GM21528 (cell line): ENCODE data around the gene SORCS1.
"Not testable (repeated sequence)": the region's sequence is repeated elsewhere in the genome, so short reads cannot be mapped to it uniquely, and the experiment has no call there.

ENCODE experiments used
- ATAC-seq: cut with Tn5 transposase; IDR thresholded peaks from one replicate; pipeline ENCODE4 v1.9.1; 2021; ENCODE audit warnings: mild to moderate bottlenecking, moderate library complexity; ENCODE audit not compliant: unreplicated experiment, low FRiP score

The SORCS1 gene

DNA sequence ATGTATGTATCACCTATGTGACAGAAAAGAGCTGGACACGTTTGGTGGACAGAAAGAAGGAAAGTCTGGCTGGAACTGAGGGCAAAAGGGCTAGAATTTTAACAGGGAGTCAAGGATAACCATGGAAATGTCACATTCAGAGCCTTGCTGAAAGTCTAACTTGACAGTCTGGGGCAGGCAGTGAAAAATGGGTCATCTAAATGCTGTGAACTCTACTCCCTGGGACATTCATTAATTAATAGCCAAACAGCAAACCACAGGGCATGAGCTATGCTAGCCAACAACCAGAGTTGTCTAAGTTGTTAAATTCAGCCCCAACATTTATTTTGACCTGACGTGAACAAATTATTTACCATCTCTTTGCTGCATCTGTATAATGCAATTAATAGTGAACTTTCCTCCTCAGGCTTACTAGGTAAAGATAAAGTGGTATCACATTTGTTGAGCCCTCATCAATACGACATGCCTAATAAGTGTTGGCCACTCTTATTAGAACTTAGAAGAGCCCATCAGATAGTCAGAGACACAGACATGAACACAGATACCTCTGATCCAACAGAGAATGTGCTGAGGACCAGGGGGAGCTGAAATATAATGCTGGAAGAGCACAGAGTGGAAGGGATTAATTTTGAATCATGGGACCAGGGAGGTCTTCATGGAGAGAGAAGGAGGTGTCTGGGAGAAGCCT lies 109.9 kb downstream of the SORCS1 start:
- no peak for ATAC-seq

DNA sequence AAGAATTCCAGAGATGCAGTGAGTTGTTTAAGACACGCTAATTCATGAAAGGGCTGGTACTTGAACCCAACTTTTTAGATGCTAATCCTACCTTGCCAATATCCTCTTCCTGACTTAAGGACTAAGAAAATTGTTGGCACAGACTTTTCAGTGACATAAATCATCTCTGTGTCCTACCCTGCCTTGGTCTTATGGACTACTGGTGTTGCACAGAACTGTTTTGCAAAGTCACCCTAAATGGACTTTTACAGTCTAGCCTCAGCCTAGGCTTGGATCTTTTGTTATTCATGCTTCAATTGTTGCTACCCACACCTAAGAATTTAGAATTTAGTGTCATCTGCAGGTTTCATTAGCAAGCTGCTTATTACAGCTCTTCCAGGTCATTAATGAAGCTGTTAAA lies 112.7 kb downstream of the SORCS1 start:
- ATAC-seq = no peak

DNA sequence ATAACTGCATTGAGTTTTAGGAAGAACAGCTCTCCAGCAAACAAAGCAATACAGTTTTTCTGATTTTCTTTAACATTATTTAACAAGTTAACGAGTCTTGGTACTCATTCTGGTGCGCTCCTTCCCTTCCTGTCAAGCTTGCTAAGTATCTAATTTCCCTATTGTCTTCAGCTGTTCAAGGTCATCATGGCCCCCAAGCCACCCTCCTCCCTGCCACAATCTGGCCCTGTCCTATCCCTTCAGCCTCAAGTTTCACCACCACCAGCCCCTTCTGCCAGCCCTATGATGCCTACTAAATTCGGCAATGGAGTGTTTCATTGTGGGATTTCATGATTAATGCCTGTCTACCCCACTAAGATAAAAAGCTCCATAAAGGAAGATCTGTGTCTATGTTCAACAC lies 121.0 kb downstream of the SORCS1 start:
- ATAC-seq = no peak

DNA sequence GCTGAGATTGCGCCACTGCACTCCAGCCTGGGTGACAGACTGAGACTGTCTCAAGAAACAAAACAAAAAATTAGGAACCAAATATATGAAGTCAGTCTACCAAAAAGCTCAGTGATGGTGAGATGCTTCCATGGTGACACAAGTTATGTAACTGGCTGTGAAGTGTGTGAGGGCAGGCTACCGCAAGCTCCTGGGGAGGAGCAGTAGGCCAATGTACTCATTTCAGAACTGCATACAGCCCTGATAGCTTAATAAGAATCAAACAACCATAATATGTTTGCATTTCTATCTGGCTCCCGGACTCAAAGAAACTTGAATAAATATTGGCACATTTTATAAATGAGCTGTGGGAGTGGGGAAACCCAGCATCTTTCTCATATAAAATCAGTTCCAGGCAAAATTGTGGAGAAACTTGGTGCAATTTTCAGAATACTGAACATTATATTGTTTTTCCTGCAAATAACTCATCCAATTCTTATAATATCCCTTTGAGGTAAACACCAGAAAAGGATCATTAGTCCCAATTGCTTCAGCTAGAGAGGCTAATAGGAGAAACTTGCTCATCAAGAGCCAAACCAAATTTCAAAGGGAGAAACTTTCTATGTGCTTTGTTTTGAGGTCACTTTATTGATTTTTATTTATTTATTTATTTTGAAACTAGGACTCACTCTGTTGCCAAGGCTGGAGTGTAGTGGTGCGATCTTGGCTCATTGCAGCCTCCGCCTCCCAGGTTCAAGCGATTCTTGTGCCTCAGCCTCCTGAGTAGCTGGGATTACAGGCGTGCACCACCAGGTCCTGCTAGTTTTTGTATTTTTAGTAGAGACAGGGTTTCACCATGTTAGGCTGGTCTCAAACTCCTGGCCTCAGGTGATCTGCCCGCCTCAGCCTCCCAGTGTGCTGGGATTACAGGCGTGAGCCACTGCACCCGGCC lies 127.0 kb downstream of the SORCS1 start:
- no peak for ATAC-seq

DNA sequence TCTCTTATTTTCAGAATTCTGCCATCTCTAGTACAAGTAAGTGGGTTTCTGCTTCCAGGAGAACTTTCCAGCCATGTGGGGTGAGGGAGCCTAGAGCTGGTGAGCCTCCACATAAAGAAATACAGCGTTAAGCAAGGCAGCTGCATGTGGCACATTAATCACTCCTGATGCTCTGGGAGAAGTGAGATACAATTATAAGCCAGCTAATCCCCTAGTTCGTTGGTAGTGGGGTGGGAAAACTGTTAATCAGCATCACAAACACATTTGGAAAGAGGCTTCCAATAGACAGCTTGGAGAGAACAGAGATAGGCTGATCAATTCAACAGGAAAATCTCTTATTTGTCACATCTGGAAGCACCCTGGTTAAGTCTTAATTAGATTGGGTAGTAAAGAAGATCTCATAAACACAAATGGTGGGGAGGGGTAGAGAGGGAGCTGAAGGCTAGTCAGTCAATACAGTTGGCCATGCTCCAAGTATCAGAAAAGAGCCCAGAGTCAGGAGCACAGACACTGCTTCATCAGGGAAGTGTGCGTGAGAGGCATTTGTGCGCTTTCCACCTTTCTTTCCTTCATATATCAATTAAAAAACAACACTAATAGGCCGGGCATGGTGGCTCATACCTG lies 130.6 kb downstream of the SORCS1 start:
- ATAC-seq = no peak

DNA sequence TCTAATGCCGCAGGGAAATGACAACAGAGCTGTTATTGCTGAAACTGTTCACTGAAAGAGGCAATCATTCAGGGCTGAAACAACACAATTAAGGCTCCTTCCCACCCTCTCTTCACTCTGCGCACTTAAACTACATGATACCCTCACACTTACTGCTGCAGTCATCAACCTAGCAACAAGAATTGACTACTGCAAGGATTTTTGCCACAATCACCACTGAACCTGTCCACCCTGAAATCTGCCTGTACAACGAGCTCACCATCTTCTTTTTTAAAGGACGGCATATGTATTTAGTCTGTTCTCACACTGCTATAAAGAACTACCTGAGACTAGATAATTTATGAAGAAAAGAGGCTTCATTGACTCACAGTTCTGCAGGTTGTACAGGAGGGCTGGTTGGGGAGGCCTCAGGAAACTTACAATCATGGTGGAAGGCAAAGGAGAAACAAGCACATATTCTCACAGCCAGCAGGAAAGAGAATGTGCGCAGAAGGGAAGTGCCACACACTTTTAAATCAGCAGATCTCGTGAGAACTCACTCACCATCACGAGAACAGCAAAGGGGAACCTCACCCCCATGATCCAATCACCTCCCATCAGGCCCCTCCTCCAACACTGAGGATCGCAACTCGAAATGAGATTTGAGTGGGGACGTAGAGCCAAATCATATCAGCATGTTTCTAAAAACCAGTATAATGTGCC lies 131.7 kb downstream of the SORCS1 start:
- ATAC-seq = no peak

DNA sequence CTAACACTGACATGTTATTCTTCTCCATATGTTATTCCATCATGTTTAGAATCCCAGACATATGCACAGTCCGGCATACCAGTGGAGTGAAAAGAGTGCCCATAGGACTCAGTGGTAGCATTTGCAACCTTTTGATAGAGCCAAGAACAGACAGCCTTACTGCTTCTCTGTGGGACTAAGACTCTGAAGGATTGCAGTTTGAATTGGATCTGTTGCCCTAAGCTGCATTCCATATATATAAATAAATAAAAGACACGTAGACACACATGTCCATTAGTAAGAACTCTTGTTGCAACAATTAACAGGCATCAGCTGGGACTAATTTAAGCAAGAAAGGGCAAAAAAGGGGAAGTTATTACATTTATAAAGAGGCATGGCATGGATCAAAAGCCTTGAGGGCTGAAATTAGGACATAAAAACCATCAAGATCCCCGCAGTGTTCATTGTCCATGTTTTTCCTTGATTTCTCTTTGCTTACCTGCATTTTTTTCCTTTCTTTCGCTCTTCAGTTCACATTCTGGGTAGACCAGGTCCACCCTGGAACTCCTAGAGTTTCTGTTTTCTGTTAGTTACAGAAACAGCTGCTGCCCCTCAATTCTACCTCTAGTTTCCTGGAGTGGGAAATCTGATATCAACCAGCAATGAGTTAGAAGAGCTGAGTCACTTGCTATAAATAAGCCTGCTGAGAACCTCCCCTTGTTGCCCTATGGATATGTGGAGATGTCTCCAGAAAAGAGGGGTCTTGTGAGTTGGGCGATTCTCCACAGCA lies 132.4 kb downstream of the SORCS1 start:
- no peak for ATAC-seq

DNA sequence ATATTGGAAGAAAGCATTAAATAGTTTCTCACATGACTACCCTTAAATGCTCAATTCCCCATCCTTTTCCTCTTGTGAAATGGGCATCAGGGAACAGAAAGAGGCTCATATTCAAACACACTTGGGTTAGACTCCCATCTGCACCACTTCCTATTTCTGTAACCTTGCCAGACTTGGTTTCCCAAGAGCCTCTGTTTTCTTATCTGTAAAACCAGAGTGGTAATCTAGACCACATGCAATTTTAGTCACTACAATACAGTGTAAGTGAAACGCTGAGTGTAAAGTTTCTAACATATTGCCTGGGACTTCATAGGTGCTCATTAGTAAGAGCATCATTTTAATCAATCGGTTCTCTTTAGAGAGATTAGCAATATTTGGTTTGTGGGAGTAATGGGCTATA lies 136.3 kb downstream of the SORCS1 start:
- no peak for ATAC-seq

DNA sequence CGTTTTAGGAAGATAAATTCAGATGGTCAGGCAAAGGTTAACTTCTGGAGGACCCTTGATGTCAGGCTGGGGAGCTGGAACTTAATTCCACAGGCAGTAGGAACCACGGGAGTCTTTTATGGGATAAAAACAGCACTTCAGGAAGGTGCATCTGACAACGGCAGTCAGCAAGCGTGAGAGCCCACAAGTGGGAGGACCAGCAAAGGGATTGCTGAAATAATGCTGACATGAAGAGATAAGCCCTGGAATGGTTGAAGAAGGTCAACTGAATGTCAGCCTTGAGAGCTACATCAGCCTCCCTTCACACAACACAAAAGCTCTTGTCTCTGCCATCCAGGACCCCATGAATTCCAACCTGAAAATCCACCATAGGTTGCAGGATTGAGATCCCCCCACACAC lies 138.8 kb downstream of the SORCS1 start:
- ATAC-seq = no peak

DNA sequence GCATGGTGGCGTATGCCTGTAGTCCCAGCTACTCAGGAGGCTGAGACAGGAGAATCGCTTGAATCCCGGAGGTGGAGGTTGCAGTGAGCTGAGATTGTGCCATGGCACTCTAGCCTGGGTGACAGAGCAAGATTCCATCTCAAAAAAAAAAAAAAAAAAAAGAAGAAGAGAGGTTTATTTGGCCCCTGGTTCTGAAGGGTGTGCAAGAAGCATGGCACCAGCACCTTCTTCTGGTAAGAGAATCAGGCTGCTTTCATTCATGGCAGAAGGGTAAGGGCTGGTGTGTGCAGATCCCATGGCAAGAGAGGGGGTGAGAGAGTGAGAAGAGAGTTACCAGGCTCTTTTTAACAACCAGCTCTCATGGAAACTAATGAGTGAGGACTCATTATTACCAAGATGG lies 140.5 kb downstream of the SORCS1 start:
- not testable (repeated sequence) for ATAC-seq

DNA sequence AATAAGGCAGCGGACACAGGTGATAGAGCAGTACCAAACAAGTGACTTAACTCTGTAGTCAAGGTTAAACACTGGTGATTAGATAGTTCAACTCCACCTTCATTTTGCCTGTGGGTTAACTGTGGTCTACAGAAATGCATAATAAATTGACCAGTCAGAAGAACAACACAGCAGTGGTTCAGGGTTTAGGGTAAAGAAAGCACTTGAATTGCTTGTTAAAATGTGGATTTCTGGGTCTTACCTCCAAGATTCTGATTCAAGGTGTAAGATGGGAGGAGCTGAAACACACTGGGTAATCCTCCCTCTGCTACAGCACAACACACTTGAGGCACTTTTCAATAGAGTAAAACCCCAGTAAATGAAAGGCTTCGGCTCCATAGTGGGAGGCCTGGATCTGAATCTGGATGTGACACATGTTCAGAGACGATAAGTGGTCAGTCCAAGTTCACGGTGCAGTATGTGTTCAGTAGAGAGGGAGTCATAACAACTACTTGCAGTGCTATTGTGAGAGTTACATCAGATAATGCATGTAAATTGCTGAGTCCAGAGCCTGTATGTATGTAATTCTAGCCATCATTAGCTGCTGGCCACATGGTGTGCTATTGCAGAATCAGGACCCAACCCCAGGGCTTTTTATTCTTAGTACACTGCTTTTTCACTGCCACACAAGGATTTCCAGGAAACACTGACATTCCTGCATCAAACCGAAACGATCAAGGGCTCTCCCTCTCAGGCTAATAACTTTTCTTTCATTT lies 141.7 kb downstream of the SORCS1 start:
- ATAC-seq = no peak

DNA sequence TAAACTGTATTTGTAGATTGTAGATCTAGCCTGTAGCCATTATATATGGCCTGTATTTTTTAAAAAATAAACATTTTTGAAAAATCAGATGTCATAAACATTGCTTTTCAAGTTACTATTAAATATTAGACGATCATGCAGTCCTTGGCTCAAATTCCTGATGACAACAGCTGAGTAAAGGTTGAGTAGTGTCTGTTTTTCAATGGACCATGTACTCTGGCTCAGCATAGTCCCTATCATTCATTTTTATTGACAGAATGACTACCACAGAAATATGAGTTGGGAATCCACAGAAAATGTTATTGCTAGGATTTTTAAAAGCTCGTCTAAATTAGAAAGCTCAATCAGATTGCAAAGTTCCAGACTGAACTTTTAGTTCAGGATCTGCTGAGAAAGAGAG lies 145.4 kb downstream of the SORCS1 start:
- ATAC-seq = no peak

DNA sequence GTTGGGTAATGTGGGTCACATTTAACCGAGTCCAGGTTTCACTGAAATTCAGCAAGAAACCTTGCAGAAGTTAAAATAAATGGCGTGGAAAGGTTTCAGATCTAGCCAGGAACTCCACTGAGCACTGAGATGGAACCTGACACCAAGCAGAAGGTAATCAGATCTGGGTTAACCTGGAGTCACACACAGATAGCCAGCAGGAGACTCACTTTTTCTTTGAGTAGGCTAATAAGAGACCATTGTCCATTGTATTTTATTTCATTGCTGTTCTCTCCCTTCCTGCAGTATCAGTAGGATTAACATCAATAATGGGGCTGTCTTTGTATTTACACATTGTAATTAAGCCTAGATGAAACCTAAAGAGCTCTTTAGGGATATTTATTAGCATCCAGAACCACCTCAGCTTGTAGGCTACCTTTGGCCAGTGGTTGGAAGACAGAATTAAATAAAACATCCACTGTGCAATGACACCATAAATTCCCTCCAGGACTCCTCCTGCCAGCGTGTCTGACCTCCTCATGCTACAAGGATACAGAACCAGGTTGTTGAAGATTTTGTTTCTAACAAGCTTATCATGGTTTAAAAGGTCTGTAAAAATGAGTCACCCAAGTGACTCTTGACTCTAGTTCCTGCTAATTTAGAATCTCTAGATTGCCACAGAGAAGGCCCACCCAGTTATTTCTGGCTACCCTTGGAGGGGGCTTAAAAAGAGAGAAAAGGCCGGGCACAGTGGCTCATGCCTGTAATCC lies 151.1 kb downstream of the SORCS1 start:
- ATAC-seq = no peak

DNA sequence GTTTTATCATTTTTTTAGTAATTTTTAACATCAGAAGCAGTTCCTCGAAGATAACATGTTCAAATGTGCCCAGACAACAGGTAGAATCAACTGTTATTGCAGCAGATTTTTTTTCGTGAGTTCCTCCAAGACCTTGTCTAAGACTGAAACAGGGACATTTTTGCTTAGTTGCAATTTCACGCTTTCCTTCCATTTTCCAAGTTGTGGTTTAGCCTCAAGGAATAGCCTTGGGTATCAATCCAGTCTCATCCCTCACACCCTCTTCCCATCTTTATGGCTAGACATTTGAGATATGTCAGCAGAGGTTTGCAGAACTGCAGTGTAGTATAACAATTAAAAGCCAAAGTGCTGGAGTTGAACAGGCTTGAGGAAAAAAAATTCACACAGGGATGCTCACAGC lies 152.5 kb downstream of the SORCS1 start:
- no peak for ATAC-seq

DNA sequence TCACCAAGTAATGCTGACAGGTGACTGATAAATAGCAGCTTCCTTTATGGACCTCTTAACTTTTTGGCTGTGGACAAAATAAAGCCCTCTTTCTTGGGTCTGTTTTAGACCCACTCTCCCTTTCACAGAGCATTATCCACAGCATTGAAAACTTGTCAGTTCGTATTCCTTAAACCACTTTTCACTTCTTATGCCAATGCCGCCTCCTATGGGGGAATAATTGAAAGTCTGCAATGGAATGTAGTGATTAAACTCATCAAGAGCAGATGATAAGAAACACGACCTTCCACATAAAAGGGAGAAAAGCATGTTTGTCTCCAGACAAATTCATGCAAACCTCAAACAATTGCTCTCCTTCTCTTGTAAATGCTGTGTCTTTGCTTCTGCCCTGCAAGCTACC lies 153.4 kb downstream of the SORCS1 start:
- ATAC-seq = no peak

DNA sequence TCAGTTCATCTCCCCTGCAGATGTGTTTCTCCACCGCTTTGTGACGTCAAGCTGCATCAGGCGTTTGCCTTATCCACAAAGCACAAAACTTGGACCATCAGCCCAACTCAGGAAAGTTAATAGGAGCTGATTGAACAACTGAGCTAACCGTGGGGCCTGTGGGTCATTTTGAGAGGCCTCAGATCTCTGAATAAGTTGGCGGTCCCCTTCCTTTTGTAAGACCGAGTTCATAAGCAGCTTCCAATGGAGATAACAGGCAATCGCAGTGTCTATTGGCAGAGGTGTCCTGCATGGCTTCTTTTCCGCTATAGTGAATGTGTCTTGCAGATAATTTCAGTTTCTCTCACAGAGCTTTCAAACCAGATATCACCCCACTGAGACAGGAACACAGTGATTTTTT lies 154.0 kb downstream of the SORCS1 start:
- no peak for ATAC-seq

DNA sequence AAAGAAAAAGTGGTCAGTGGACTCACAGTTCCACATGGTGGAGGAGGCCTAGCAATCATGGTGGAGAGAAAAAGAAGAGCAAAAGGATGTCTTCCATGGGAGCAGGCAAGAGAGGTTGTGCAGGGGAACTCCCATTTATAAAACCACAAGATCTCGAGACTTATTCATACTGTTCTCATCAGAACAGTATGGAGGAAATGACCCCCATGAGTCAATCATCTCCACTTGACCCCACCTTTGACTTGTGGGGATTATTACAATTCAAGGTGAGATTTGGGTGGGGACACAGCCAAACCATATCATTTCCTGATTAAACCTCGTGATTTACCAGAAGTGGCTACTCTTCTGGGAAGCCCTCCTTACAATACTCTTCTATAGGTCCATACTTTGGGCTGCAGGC lies 160.1 kb downstream of the SORCS1 start:
- no peak for ATAC-seq

DNA sequence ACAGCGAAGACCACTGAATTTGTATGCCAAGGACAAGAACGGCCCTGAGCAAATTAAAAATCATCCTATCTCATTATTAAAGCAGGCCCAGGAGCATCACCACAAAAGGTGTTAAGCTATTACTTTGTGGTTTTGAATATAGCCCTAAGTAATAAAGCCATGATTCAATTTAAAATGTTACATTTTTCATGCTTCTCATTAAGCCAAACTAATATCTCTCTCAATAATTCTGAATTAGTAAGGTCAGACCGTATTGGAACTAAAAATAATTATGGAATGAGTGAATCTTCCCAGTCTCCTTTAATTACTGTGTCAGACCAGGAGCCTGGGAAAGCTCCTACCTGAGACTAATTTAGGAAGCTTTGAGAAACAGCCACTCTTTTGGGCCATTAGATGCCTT lies 162.4 kb downstream of the SORCS1 start:
- no peak for ATAC-seq
